Measurements from ENCODE around the gene ICAM3.

- no peak for TF ChIP-seq CTCF (IDR thresholded peaks at IDR 0.05)
- no peak for TF ChIP-seq TAF1 (IDR thresholded peaks at IDR 0.05; ENCODE audit: borderline replicate concordance, low read depth, low read length)
- no peak for TF ChIP-seq GATA2 (CRISPR knock-in tag; IDR thresholded peaks at IDR 0.05)
- no peak for TF ChIP-seq IRF3 (IDR thresholded peaks at IDR 0.05; ENCODE audit: low read depth, low read length)
Measured at GRCh38 chr19:10316229-10317044, 23.0 kb downstream of the ICAM3 start.
